NCI-H345 (cell line): ENCODE results near the gene ZNF606.
"Not testable (repeated sequence)": the region's sequence is repeated elsewhere in the genome, so short reads cannot be mapped to it uniquely, and the experiment has no call there.

Experiments used
- DNase-seq: peaks from one replicate; lab custom pipeline; 2025; lab: John Stamatoyannopoulos, UW

The ZNF606 gene

GRCh38 chr19:58010507-58010906 is 7.9 kb upstream of the ZNF606 start:
- DNase-seq, result no peak

GRCh38 chr19:58009666-58010301 is 7.2 kb upstream of the ZNF606 start:
- DNase-seq, result peak; percentile 89

GRCh38 chr19:58009301-58009665 is 6.7 kb upstream of the ZNF606 start:
- no peak for DNase-seq

- DNase-seq, result not testable (repeated sequence)
Measured at GRCh38 chr19:58008877-58009276, 6.3 kb upstream of the ZNF606 start.

DNA sequence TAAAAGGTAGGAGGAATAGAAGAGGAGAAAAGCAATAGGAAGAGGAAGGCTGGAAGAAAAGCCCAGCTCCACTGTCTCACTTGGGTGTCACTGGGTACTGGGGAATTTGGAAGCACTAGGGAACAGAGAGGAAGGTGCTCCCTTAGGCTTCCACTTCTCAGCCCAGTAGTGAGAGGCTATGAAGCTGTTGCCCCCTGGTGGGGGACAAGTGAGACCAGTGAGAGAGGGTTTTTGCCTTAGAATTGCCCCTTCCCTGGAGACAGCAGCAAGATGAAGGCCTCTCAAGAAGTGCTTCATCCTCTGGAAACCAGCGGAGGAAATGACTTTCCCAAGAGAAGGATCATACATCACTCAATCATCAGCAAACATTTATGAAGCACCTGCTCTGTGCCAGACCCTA is 4.7 kb upstream of the ZNF606 start:
- peak; percentile 2 for DNase-seq

- DNase-seq, result no peak
Measured at GRCh38 chr19:58003174-58003828, 681 bp upstream of the ZNF606 start.

DNA sequence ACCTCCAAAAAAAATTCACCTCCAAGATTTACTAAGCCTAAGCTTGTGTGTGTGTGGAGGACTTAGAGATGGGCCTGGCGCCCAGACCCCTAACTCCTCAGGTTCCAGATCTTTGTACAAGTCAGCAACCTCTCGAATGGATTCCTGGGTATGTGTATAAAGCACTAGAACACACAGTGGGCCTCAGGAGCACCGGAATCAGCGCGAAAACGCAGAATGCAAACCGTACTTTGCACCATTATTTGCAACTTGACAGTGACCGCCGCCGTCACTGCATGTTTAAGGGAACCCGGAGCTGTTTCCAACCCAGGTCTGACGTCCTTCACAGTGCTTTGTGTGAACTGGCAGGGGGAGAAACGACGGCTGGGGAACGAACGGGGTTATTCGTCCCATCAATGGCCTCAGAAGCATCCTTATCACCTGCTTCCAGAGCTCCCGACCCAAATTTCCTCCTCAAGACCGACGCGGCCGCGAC is 688 bp downstream of the ZNF606 start:
- peak; percentile 9 for DNase-seq

DNA sequence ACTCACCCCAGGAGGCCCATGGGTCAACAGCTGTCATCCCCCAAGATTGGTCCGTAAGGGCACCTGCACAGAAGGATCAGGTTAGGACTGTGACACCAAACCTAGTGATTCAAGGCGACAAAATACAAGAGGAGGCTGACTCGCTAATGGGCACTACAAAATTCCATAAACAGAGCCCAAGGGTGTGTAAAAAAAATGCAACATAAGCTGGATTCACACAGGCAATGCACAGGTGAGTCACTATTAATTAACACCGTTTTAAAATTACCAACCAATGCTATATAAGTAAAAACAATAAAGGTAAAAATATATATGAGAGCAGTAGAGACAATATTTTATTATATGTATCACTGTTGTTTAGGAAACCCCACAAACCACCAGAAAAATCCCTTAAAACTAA is 1.9 kb downstream of the ZNF606 start:
- DNase-seq, result no peak

- no peak for DNase-seq
Measured at GRCh38 chr19:57992841-57993240, 9.8 kb downstream of the ZNF606 start.

GRCh38 chr19:57978586-57979289 is 23.9 kb downstream of the ZNF606 start:
- no peak for DNase-seq

- DNase-seq, result no peak
Measured at GRCh38 chr19:57974434-57974833, 28.2 kb downstream of the ZNF606 start, which contains the start of gene C19orf18. Gene C19orf18 (minus strand): TSS chr19:57974534. CDS start chr19:57974432, 102 bp downstream.

- no peak for DNase-seq
Measured at GRCh38 chr19:57964761-57965160, 37.9 kb downstream of the ZNF606 start.

GRCh38 chr19:57961785-57962184 is 40.8 kb downstream of the ZNF606 start:
- DNase-seq, result no peak

GRCh38 chr19:57954996-57955395 is 47.6 kb downstream of the ZNF606 start:
- DNase-seq, result no peak

- no peak for DNase-seq
Measured at GRCh38 chr19:57949702-57950101, 52.9 kb downstream of the ZNF606 start.

DNA sequence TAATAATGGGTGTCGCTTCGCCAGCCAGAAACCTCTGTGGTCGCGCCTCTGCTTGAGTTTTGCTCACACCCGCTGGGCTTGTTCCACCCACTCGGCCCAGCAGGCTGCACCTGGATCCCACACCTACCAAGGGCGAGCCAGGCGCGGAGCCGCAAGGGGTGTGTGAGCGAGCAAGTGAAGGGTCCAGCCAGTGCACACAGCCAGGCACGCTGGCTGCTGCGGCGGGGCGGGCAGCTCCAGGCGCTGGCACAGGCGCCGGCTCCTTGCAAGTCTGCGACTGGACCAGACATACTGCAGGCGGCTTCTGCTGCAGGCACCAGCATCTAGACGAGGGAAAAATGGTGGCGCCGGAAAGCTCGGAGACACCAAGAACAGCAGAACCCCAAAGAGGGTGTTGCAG is 53.3 kb downstream of the ZNF606 start:
- DNase-seq, result no peak

DNA sequence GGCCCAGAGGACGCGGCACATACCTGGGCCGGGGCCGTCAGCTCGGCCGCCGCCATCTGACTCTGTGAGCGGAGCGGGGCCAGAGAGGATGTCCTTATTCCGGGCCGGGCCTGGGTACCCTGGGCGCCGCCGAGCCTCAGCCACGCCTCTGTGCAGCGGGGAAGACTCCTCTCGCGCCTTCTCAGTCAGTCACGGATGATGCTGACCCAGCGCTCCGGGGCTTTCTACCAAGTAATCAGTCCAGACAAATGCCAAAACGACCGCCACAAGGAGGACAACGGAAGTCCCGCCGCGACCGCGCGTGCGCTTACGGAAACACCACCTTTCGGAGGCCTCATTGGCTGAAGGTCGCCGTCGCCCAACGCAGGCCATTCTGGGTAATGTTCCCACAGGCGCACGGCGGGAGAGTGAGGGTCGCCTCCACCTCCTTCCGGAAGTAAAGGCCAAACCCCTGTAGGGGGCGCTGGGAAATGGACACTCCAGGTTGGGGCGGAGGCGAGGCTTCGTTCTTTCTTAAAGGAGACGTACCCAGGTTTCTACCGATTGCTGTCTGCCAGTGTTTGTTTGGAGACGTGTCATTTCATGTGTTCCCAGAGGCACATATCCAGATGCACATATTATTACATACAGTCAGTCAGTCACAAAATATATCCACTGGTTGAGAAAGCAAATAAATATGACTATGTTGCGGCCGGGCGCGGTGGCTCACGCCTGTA is 55.0 kb downstream of the ZNF606 start, which contains the start of gene ZNF256:
Gene ZNF256 (minus strand): TSS at position 288 of the 716 bp plus-strand sequence. CDS start 232 bp downstream, at position 56.
- peak; percentile 95 for DNase-seq

- no peak for DNase-seq
Measured at GRCh38 chr19:57947088-57947418, 55.6 kb downstream of the ZNF606 start.

DNA sequence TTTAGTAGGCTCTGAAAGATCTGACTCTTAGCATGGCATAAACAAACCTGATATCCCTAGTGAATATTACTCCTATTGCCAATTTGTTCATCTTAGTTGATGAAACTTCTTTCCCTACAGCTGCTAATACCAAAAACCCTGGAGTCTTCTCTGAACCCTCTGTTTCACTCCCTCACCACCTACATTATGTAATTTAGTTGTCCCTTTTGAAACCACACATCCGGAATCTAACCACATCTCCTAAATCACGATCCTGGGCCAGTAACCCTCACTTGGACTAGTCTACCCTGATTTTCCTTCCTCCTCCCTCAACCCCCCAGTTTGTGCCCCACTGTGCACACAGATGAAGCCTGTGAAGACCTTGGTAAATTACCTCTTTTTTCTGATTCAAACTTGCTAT is 56.3 kb downstream of the ZNF606 start:
- DNase-seq, result no peak

- no peak for DNase-seq
Measured at GRCh38 chr19:57941593-57941992, 61.0 kb downstream of the ZNF606 start.

DNA sequence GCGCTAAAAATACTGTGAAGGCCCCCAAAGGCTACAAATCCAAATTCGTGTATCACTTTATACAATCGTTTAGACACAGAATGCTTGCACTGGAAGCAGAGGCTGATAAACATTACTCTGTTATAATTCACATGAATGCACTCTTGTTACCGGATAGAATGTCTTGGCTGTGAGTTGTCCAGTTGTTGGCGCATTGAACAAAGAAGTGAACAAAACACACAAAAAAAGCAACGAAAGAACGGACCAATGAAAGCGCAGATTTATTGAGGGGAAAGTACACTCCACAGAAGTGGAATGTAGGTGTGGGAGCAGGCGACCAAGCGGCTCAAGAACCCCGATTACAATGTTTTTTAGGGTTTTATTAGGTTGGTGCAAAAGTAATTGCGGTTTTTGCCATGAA is 66.9 kb downstream of the ZNF606 start:
- DNase-seq, result no peak
